ENCODE data around the gene ZNF341.

ZNF341 gene

DNA sequence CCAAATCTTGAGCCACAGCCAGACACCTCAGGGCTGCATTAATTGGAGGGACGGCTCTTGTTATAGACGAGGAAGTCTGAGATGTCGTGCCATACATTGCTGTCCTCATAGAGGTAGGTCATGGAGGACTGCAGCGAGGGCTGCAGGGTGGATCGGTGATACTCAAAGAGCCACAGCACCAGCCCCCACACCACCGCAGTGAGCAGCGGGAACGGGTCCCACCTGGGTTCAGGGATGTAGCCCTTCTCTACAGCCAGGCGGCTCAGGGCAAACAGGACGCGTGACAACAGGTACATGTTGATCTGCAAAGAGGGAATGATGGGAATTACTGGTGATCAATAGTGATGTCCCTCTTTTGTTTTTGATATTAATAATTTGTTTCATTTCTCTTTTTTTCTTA is 24.1 kb upstream of the ZNF341 start:
- Histone ChIP-seq H3K4me3 (ENCODE audit: low read length) (no peak overlapping the region), H3K4me1 (ENCODE audit: control insufficient read depth, insufficient read depth, low read length) (peaks cover 21% of the 10 kb centered on the region), H3K9ac (ENCODE audit: low read length) (no peak overlapping the region), H3K9me3 (ENCODE audit: control insufficient read depth, low read length) (no peaks in the 10 kb centered on the region), H3K36me3 (ENCODE audit: control insufficient read depth, insufficient read depth, low read length) (no peaks in the 10 kb centered on the region), H3K27me3 (ENCODE audit: control insufficient read depth, insufficient read depth, low read length) (no peaks in the 10 kb centered on the region)

DNA sequence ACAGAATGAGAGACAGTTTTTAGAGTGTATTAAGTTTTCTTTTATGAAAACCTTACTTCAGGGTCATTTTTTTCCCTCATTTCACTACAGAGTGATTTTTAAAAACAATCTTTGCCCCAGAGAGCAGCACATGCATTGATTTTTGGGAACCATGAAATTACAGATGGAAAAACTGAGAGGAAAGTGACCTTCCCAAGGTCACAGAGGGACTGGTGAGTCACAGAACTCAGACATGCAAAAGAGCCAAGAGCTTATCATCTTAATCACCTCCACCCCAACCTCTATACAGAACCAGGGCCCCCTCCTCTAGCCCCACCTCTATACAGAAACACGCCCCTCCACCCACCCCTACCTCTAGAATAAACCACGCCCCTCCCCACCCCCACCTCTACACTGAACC is 22.4 kb upstream of the ZNF341 start:
- Histone ChIP-seq H3K9me3 (ENCODE audit: control insufficient read depth, low read length) (no peaks in the 10 kb centered on the region), H3K4me1 (ENCODE audit: control insufficient read depth, insufficient read depth, low read length) (peaks cover 21% of the 10 kb centered on the region), H3K27me3 (ENCODE audit: control insufficient read depth, insufficient read depth, low read length) (no peaks in the 10 kb centered on the region), H3K4me3 (ENCODE audit: low read length) (no peak overlapping the region), H3K36me3 (ENCODE audit: control insufficient read depth, insufficient read depth, low read length) (no peaks in the 10 kb centered on the region), H3K9ac (ENCODE audit: low read length) (no peak overlapping the region)

DNA sequence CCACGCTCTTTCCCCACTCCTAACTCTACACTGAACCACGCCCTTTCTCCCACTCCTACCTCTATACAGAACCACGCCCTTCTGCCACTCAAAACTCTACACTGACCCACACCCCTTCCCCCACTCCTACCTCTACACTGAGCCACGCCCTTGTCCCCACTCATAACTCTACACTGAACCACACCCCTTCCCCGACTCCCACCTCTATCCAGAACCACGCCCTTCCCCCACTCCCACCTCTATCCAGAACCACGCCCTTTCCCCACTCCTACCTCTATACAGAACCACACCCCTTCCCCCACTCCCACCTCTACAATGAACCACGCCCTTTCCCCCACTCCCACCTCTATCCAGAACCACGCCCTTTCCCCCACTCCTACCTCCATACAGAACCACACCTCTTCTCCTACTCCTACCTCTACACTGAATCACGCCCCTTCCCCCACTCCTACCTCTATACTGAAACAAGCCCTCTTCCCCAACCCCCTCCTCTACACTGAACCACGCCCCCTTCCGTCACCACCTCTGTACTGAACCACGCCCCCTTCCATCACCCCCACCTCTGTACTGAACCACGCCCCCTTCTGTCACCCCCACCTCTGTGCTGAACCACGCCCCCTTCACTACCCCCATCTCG is 21.8 kb upstream of the ZNF341 start:
- Histone ChIP-seq H3K27me3 (ENCODE audit: control insufficient read depth, insufficient read depth, low read length) (no peaks in the 10 kb centered on the region), H3K36me3 (ENCODE audit: control insufficient read depth, insufficient read depth, low read length) (no peaks in the 10 kb centered on the region), H3K9ac (ENCODE audit: low read length) (no peak overlapping the region), H3K4me1 (ENCODE audit: control insufficient read depth, insufficient read depth, low read length) (peaks cover 21% of the 10 kb centered on the region), H3K9me3 (ENCODE audit: control insufficient read depth, low read length) (no peaks in the 10 kb centered on the region), H3K4me3 (ENCODE audit: low read length) (no peak overlapping the region)

DNA sequence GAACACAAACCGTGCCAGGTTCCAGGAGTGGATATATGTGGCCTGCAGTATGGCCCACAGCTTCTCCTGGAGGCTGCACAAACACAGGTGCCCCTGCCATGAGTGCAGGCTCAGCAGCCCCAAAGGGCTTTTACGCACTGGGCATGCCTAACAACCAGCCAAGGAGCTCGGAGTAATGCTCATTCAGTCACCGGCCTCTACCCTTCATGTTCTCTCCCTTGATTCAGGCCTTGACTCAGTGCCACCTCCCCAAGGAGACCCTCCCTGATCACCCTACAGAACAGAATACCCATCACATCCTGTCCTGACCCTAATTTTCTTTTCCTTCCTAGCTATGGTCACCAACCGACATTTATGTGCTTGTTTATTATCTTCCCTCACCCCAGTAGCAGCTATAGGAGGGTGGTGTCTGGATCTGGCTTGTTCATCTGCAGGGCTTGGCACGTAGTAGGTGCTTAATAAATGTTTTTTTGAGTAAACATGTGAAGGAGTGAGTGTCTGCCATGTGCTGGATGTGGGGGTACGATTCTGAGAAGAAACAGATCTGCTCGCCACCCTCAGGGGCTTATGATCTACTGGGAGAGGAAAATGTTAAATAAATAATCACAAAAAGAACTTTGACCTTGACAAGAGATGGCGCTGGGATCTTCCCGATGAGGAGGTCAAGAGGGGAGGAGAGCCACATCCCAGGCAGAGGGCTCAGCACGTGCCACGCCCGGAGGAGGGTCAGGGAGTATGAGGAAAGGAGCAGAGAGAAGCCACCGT is 20.9 kb upstream of the ZNF341 start:
- Histone ChIP-seq H3K4me3 (ENCODE audit: low read length) (no peak overlapping the region), H3K27me3 (ENCODE audit: control insufficient read depth, insufficient read depth, low read length) (no peaks in the 10 kb centered on the region), H3K4me1 (ENCODE audit: control insufficient read depth, insufficient read depth, low read length) (peaks cover 21% of the 10 kb centered on the region), H3K9me3 (ENCODE audit: control insufficient read depth, low read length) (no peaks in the 10 kb centered on the region), H3K36me3 (ENCODE audit: control insufficient read depth, insufficient read depth, low read length) (no peaks in the 10 kb centered on the region), H3K9ac (ENCODE audit: low read length) (no peak overlapping the region)

DNA sequence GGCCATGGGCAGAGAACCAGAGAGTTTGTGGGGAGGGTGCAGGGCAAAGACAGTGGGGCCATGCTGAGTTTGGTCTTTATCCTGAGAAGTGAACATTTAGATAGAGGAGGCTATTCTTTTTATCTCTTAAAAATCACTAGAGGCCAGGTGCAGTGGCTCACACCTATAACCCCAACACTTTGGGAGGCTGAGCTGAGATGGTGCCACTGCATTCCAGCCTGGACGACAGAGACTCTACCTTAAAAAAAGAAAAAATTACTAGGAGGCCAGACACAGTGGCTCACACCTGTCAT is 20.4 kb upstream of the ZNF341 start:
- Histone ChIP-seq H3K4me3 (ENCODE audit: low read length) (no peak overlapping the region), H3K9ac (ENCODE audit: low read length) (no peak overlapping the region), H3K9me3 (ENCODE audit: control insufficient read depth, low read length) (no peaks in the 10 kb centered on the region), H3K36me3 (ENCODE audit: control insufficient read depth, insufficient read depth, low read length) (no peaks in the 10 kb centered on the region), H3K4me1 (ENCODE audit: control insufficient read depth, insufficient read depth, low read length) (peaks cover 21% of the 10 kb centered on the region), H3K27me3 (ENCODE audit: control insufficient read depth, insufficient read depth, low read length) (no peaks in the 10 kb centered on the region)

DNA sequence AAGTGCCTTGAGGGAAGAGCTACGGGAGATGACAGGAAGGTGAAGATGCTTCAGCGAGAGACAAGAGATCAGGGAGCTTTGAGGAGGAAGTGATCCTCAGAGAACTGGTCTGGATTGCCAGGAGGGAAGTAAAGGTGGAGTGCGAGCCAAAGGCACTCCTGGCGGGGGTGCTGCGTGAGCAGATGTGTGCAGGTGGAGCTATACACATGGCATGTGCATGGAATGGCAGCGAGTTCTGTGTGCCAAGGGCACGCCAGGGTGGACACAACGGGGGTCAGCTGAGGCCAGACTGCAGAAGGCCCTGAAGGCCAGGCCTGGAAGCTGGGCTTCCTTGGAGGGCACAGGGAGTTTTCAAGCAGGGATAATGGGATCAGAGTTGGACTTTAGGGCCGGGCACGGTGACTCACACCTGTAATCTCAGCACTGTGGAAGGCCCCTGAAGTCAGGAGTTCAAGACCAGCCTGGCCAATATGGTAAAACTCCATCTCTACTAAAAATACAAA is 17.9 kb upstream of the ZNF341 start:
- no peaks in the 10 kb centered on the region for H3K36me3 ChIP-seq (ENCODE audit: control insufficient read depth, insufficient read depth, low read length)
- no peaks in the 10 kb centered on the region for H3K27me3 ChIP-seq (ENCODE audit: control insufficient read depth, insufficient read depth, low read length)
- H3K4me3 ChIP-seq (ENCODE audit: low read length), result no peak overlapping the region

DNA sequence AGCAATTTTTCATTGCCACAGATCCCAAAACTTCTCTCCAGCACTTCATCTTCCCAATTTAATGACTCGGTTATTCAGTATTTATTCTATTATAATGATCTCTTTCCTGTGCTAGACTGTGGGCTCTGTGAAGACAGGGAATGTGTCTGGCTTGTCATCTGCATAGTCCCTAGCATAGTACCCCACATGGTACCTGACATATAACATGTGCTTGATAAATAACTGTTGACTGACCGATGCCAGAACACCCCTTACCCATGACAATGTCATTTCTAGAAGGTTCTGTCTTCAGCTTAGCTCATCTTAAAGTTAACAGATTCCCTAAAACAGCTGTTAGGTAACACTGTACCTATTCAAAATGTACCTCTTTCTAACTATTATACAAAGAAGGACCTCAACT is 15.3 kb upstream of the ZNF341 start:
- H3K4me1 ChIP-seq (ENCODE audit: control insufficient read depth, insufficient read depth, low read length), result peaks cover 9% of the 10 kb centered on the region
- H3K9ac ChIP-seq (ENCODE audit: low read length), result no peak overlapping the region
- no peaks in the 10 kb centered on the region for H3K36me3 ChIP-seq (ENCODE audit: control insufficient read depth, insufficient read depth, low read length)
- H3K9me3 ChIP-seq (ENCODE audit: control insufficient read depth, low read length), result no peaks in the 10 kb centered on the region
- H3K4me3 ChIP-seq (ENCODE audit: low read length), result no peak overlapping the region
- no peaks in the 10 kb centered on the region for H3K27me3 ChIP-seq (ENCODE audit: control insufficient read depth, insufficient read depth, low read length)

More for the DNA sequence above, 17.9 kb upstream of the ZNF341 start:
- H3K4me1 ChIP-seq (ENCODE audit: control insufficient read depth, insufficient read depth, low read length), result peaks cover 21% of the 10 kb centered on the region
- H3K9ac ChIP-seq (ENCODE audit: low read length), result no peak overlapping the region
- H3K9me3 ChIP-seq (ENCODE audit: control insufficient read depth, low read length), result no peaks in the 10 kb centered on the region

DNA sequence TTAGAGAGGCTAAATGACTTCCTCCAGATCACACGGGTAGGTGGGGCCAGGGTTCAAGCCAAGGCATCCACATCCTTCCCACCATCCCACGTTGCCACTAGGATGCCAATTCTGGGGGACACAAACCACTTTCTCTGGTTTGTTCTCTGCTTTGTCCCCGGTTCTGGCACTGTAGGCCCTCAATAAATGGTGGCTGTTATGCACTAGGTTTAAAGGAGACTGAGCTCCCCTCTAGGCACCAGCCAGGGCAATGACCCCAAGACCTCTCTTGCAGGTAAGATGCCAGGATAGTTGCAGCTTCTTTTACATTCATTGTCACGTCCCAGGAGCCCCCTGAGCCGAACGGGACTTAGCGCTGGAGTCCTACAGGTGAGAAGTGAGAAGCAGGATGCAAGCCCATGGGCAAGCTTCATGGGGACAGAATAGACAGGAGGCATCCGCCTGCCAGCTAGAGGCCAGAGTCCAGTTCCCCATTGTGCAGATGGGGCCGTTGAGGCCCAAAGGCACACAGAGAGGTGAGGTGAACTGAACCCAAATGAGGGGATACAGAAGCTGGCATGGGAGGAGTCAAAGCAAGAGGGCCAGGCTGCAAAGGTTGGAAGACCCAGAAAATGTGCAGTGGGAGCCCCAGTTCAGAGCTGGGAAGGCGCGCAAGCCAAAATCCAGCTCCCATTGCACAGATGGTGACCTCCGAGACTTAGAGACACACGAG is 12.4 kb upstream of the ZNF341 start:
- Histone ChIP-seq H3K36me3 (ENCODE audit: control insufficient read depth, insufficient read depth, low read length) (no peaks in the 10 kb centered on the region), H3K9ac (ENCODE audit: low read length) (peak overlapping the region; percentile 70), H3K4me3 (ENCODE audit: low read length) (peak overlapping the region; percentile 58), H3K4me1 (ENCODE audit: control insufficient read depth, insufficient read depth, low read length) (peaks cover 8% of the 10 kb centered on the region), H3K27me3 (ENCODE audit: control insufficient read depth, insufficient read depth, low read length) (no peaks in the 10 kb centered on the region), H3K9me3 (ENCODE audit: control insufficient read depth, low read length) (no peaks in the 10 kb centered on the region)

DNA sequence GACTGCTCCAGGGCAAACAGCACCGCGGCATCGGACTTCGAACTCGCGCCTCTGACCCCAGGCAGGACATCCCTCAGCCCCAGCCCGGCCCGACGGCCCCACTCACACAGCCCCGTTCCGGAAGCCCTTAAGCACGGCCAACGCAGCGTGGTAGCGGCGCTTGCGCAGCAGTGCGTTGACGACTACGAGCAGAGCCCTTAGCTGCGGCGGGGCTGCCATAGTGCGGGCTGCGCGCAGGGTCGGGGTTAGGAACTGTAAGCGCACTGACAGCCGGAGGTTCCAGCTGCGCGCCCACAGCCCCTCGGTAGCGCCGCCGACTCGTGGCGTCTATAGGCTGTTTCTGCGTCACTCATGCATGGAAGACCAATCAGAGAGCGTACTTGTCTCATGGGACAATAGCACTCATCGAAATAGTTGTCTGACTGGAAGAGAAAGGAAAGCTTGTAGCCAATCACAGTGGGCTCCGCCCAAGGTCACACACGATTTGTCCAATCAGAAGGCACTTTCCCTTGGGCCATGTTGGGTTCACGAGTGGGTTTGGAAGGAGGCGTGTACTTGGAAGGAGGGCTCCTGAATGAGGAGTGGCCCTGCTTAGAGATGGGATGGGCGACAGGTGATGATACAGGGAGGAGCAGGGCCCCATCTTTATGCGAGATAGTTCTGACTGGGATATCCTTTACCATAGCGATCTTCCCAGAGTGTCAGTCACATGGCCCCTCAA is 11.6 kb upstream of the ZNF341 start, which contains the start of gene PXMP4:
Gene PXMP4 (minus strand): TSS at position 322 of the 721 bp plus-strand sequence. CDS start 103 bp downstream, at position 219.
- Histone ChIP-seq H3K4me1 (ENCODE audit: control insufficient read depth, insufficient read depth, low read length) (peaks cover 8% of the 10 kb centered on the region), H3K27me3 (ENCODE audit: control insufficient read depth, insufficient read depth, low read length) (no peaks in the 10 kb centered on the region), H3K4me3 (ENCODE audit: low read length) (peak within 1 kb of the TSS; percentile 58), H3K9ac (ENCODE audit: low read length) (peak within 1 kb of the TSS; percentile 70), H3K36me3 (ENCODE audit: control insufficient read depth, insufficient read depth, low read length) (no peaks in the 10 kb centered on the region), H3K9me3 (ENCODE audit: control insufficient read depth, low read length) (no peaks in the 10 kb centered on the region)

DNA sequence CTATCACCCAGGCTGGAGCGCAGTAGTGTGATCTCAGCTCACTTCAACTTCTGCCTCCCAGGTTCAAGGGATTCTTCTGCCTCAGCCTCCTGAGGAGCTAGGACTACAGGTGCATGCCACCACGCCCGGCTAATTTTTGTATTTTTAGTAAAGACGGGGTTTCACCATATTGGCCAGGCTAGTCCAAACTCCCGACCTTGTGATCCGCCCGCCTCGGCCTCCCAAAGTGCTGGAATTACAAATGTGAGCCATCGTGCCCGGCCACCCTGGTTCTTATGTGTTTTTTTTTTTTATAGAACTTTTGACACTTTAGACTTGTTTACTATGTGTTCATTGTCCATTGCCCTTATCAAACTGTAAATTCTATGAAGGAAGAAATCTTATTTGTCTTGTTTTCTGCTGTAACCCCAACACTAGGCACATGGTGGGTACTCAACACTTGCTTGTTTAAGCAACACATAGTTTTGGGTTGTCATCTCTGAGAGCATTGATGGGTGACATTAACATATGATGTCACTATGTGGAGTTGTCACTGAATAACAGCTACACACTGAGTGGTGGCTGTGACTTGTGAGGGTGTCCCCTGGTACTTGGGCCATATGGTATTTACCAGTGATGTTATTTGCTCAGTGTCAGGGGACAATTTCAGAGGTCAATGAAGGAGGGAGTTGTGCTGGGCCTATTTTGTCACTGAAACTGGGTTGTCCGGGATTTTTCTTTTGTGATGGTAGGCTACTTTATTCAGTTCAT is 10.2 kb upstream of the ZNF341 start:
- no peak overlapping the region for H3K4me3 ChIP-seq (ENCODE audit: low read length)
- no peaks in the 10 kb centered on the region for H3K27me3 ChIP-seq (ENCODE audit: control insufficient read depth, insufficient read depth, low read length)

DNA sequence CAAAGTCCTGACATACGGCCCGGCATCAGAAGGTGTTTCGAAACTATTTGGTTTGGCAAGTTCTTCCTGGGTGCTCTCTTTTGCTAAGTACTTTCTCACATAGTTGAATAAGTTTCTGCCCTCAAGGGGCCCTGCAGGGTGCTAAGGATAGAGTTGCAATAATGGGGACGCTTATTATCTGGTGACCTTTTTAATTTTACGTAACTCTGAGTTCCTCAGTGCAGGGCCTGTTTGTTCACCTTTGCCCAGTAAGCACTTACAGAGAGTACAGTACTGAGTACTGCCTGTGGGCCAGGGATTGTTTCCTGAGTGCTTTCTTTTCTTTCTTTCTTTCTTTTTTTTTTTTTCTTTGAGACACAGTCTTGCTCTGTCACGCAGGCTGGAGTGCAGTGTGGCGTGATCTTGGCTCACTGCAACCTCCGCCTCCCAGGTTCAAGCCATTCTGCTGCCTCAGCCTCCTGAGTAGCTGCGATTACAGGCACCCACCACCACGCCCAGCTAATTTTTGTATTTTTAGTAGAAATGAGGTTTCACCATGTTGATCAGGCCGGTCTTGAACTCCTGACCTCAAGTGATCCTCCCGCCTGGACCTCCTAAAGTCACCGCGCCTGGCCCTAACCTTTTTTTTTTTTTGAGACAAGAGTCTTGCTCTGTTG is 7.2 kb upstream of the ZNF341 start:
- Histone ChIP-seq H3K27me3 (ENCODE audit: control insufficient read depth, insufficient read depth, low read length) (no peaks in the 10 kb centered on the region), H3K4me3 (ENCODE audit: low read length) (no peak overlapping the region), H3K36me3 (ENCODE audit: control insufficient read depth, insufficient read depth, low read length) (no peaks in the 10 kb centered on the region), H3K9ac (ENCODE audit: low read length) (no peak overlapping the region), H3K9me3 (ENCODE audit: control insufficient read depth, low read length) (no peaks in the 10 kb centered on the region), H3K4me1 (ENCODE audit: control insufficient read depth, insufficient read depth, low read length) (peaks cover 2% of the 10 kb centered on the region)

More for the DNA sequence above, 10.2 kb upstream of the ZNF341 start:
- Histone ChIP-seq H3K9ac (ENCODE audit: low read length) (no peak overlapping the region), H3K4me1 (ENCODE audit: control insufficient read depth, insufficient read depth, low read length) (peaks cover 8% of the 10 kb centered on the region), H3K9me3 (ENCODE audit: control insufficient read depth, low read length) (no peaks in the 10 kb centered on the region), H3K36me3 (ENCODE audit: control insufficient read depth, insufficient read depth, low read length) (no peaks in the 10 kb centered on the region)

Measured in mucosa of stomach (tissue), 1 donor.